Placental epithelial cell (primary cell): ENCODE data around the gene CALM1. TPM values are rescaled to one million over a fixed set of nuclear protein-coding genes. Genes with fewer than 3 reads are reported as not detected.

Source experiments
- total RNA-seq: library from RNA; depleted of rRNA; stranded (reverse); fragments of >200 nt; gene quantifications from 2 replicates; pipeline ENCODE4 v1.2.3, GENCODE V29; 2012

The CALM1 gene
- total RNA-seq: 184 and 589 TPM in 2 replicates

GRCh38 chr14:90396341-90397339 lies at the start of gene CALM1:
CALM1 (plus strand) TSS chr14:90397029; CDS start chr14:90397231, 202 bp downstream.

Other genes starting within 250 kb of the CALM1 start
- gene PSMC1, start 140.5 kb upstream of the CALM1 start, total RNA-seq: 46.3 and 104 TPM in 2 replicates
- gene NRDE2, start 65.1 kb upstream of the CALM1 start, total RNA-seq: 10.1 and 13.3 TPM in 2 replicates